ENCODE results near the gene PTPN3. TPM values are rescaled to one million over a fixed set of nuclear protein-coding genes. Genes with fewer than 3 reads are reported as not detected.

Gene PTPN3
- total RNA-seq, 1 experiment from 2014 or later: 20.2 TPM

GRCh38 chr9:109458453-109459211 lies 39.5 kb downstream of the PTPN3 start:
- no peaks in the 10 kb centered on the region for H3K9me2 ChIP-seq (ENCODE audit: insufficient read depth)
- H2AFZ ChIP-seq: no peak overlapping the region
- TF ChIP-seq CTCF (conservative IDR thresholded peaks at IDR 0.05) (no peak), EZH2 (IDR thresholded peaks at IDR 0.05; ENCODE audit: low read depth) (no peak)
- peaks cover 5% of the 10 kb centered on the region; the same call in 1 of the 2 replicates for H3K79me2 ChIP-seq (ENCODE audit: low read depth)
- H3K36me3 ChIP-seq (ENCODE audit: low read depth): peaks cover 35% of the 10 kb centered on the region
- H3F3A ChIP-seq (ENCODE audit: insufficient read depth, low read depth): peaks cover 20% of the 10 kb centered on the region
- H3K4me1 ChIP-seq (replicated peaks; ENCODE audit: insufficient read depth): peaks cover 12% of the 10 kb centered on the region
- no peak for DNase-seq
- H4K20me1 ChIP-seq (ENCODE audit: insufficient read depth): no peaks in the 10 kb centered on the region
- CTCF ChIA-PET: interaction anchor here (0.6 to 2.3 kb wide), 2 partner anchors 11 to 1693 kb away, joined by 4 to 5 read pairs; no protein-coding TSS in a partner anchor
- no peaks in the 10 kb centered on the region for H3K27me3 ChIP-seq (ENCODE audit: insufficient read depth, low read depth)
- no TSS peak for BruUV-seq (replicated peaks)
- H3K4me2 ChIP-seq: no peak overlapping the region
- no peaks in the 10 kb centered on the region for H3K9me3 ChIP-seq (ENCODE audit: insufficient read depth, low read depth)
- no peak overlapping the region for H3K27ac ChIP-seq
- intact Hi-C loops (cut with micrococcal nuclease; ENCODE audit: unreplicated experiment): no loop called here
- no peak overlapping the region for H3K4me3 ChIP-seq
- POLR2A ChIA-PET (ENCODE audit: unreplicated experiment): interaction anchor here (0.6 kb wide), 1 partner anchor 37 kb away, joined by 4 read pairs; no protein-coding TSS in a partner anchor

- TF ChIP-seq EZH2 (IDR thresholded peaks at IDR 0.05; ENCODE audit: low read depth) (no peak), CTCF (conservative IDR thresholded peaks at IDR 0.05) (no peak)
- Histone ChIP-seq H2AFZ (no peak overlapping the region), H3K9me2 (ENCODE audit: insufficient read depth) (no peaks in the 10 kb centered on the region), H4K20me1 (ENCODE audit: insufficient read depth) (no peaks in the 10 kb centered on the region), H3K27ac (peak overlapping the region; percentile 13; the same call in 1 of the 2 replicates), H3F3A (ENCODE audit: insufficient read depth, low read depth) (peaks cover 37% of the 10 kb centered on the region), H3K4me1 (replicated peaks; ENCODE audit: insufficient read depth) (peaks cover 28% of the 10 kb centered on the region), H3K4me2 (no peak overlapping the region), H3K79me2 (ENCODE audit: low read depth) (peaks cover under 1% of the 10 kb centered on the region; the same call in 1 of the 2 replicates), H3K27me3 (ENCODE audit: insufficient read depth, low read depth) (no peaks in the 10 kb centered on the region), H3K36me3 (ENCODE audit: low read depth) (peaks cover 32% of the 10 kb centered on the region), H3K4me3 (no peak overlapping the region), H3K9me3 (ENCODE audit: insufficient read depth, low read depth) (no peaks in the 10 kb centered on the region)
- POLR2A ChIA-PET (ENCODE audit: unreplicated experiment): no interaction called here
- CTCF ChIA-PET: interaction anchor here (0.6 kb wide), 1 partner anchor 8 kb away, joined by 4 read pairs; no protein-coding TSS in a partner anchor
- DNase-seq: no peak
- intact Hi-C loops (cut with micrococcal nuclease; ENCODE audit: unreplicated experiment): no loop called here
- BruUV-seq (replicated peaks): no TSS peak
These were observed 41.3 kb downstream of the PTPN3 start for GRCh38 chr9:109456811-109457210.

GRCh38 chr9:109455861-109456260 lies 42.2 kb downstream of the PTPN3 start:
- no TSS peak for BruUV-seq (replicated peaks)
- H3K79me2 ChIP-seq (ENCODE audit: low read depth): peaks cover 8% of the 10 kb centered on the region

More at GRCh38 chr9:109455861-109456260, 42.2 kb downstream of the PTPN3 start:
- H3K9me2 ChIP-seq (ENCODE audit: insufficient read depth): no peaks in the 10 kb centered on the region
- peaks cover 28% of the 10 kb centered on the region for H3K36me3 ChIP-seq (ENCODE audit: low read depth)
- H3K4me3 ChIP-seq: no peak overlapping the region
- no peak overlapping the region; the same call in 1 of the 2 replicates for H3K27ac ChIP-seq
- H3K27me3 ChIP-seq (ENCODE audit: insufficient read depth, low read depth): no peaks in the 10 kb centered on the region
- no peaks in the 10 kb centered on the region for H3K9me3 ChIP-seq (ENCODE audit: insufficient read depth, low read depth)
- POLR2A ChIA-PET (ENCODE audit: unreplicated experiment): no interaction called here
- no peak for DNase-seq
- no peak for TF ChIP-seq EZH2 (IDR thresholded peaks at IDR 0.05; ENCODE audit: low read depth)
- no peak for TF ChIP-seq CTCF (conservative IDR thresholded peaks at IDR 0.05)
- no peak overlapping the region for H2AFZ ChIP-seq
- intact Hi-C loops (cut with micrococcal nuclease; ENCODE audit: unreplicated experiment): no loop called here
- peaks cover 42% of the 10 kb centered on the region for H3F3A ChIP-seq (ENCODE audit: insufficient read depth, low read depth)
- CTCF ChIA-PET: no interaction called here
- H4K20me1 ChIP-seq (ENCODE audit: insufficient read depth): no peaks in the 10 kb centered on the region
- no peak overlapping the region for H3K4me2 ChIP-seq
- H3K4me1 ChIP-seq (replicated peaks; ENCODE audit: insufficient read depth): peaks cover 35% of the 10 kb centered on the region
